GM18870 (cell line): ENCODE results near the gene ATAD3C.
"Not testable (repeated sequence)": the region's sequence is repeated elsewhere in the genome, so short reads cannot be mapped to it uniquely, and the experiment has no call there.

Experiments used
- ATAC-seq: cut with Tn5 transposase; IDR thresholded peaks from one replicate; pipeline ENCODE4 v1.9.1; 2021; ENCODE audit warnings: moderate library complexity; ENCODE audit not compliant: unreplicated experiment

The ATAD3C gene

GRCh38 chr1:1440262-1441001 lies 9.1 kb upstream of the ATAD3C start:
- no peak for ATAC-seq

GRCh38 chr1:1441002-1441888 lies 8.2 kb upstream of the ATAD3C start:
- ATAC-seq, result no peak

GRCh38 chr1:1442069-1442770 lies 7.3 kb upstream of the ATAD3C start:
- ATAC-seq, result no peak

GRCh38 chr1:1446631-1447030 lies 2.9 kb upstream of the ATAD3C start:
- not testable (repeated sequence) for ATAC-seq

- ATAC-seq, result not testable (repeated sequence)
Observed at GRCh38 chr1:1450616-1451015, 1.1 kb downstream of the ATAD3C start.

- no peak for ATAC-seq
Observed at GRCh38 chr1:1451696-1452364, 2.3 kb downstream of the ATAD3C start.

- not testable (repeated sequence) for ATAC-seq
Observed at GRCh38 chr1:1452365-1452739, 2.9 kb downstream of the ATAD3C start.

GRCh38 chr1:1452882-1453281 lies 3.4 kb downstream of the ATAD3C start:
- ATAC-seq, result no peak

GRCh38 chr1:1454286-1455056 lies 5.0 kb downstream of the ATAD3C start:
- ATAC-seq, result not testable (repeated sequence)

- ATAC-seq, result no peak
Observed at GRCh38 chr1:1455366-1455884, 5.9 kb downstream of the ATAD3C start.

- ATAC-seq, result not testable (repeated sequence)
Observed at GRCh38 chr1:1455934-1456333, 6.4 kb downstream of the ATAD3C start.

GRCh38 chr1:1456683-1457255 lies 7.3 kb downstream of the ATAD3C start:
- not testable (repeated sequence) for ATAC-seq

GRCh38 chr1:1459156-1459555 lies 9.7 kb downstream of the ATAD3C start:
- not testable (repeated sequence) for ATAC-seq

- ATAC-seq, result not testable (repeated sequence)
Observed at GRCh38 chr1:1459711-1460110, 10.2 kb downstream of the ATAD3C start.

- no peak for ATAC-seq
Observed at GRCh38 chr1:1460540-1461130, 11.1 kb downstream of the ATAD3C start.

- no peak for ATAC-seq
Observed at GRCh38 chr1:1461721-1462317, 12.3 kb downstream of the ATAD3C start.

GRCh38 chr1:1462318-1462966 lies 13.0 kb downstream of the ATAD3C start:
- ATAC-seq, result no peak

GRCh38 chr1:1463312-1463711 lies 13.8 kb downstream of the ATAD3C start:
- ATAC-seq, result no peak
